GM12875 (cell line): ENCODE data around the gene OSGIN1.

Source experiments
- H3K4me3 ChIP-seq: one replicate; pipeline ENCODE4 v1.5.1; 2011; ENCODE audit warnings: low read depth, low read length, control low read depth
- TF ChIP-seq, protein P1 (sequence below): IDR thresholded peaks from 2 replicates; pipeline ENCODE4 v1.5.1; 2011; ENCODE audit warnings: low read depth, mild to moderate bottlenecking, control low read depth, inconsistent platforms, low read length, moderate library complexity, borderline replicate concordance; ENCODE audit not compliant: insufficient read depth

The OSGIN1 gene

GRCh38 chr16:83917152-83918120 is 35.6 kb upstream of the OSGIN1 start:
- no peak overlapping the region for H3K4me3 ChIP-seq
- TF ChIP-seq, protein P1, sequence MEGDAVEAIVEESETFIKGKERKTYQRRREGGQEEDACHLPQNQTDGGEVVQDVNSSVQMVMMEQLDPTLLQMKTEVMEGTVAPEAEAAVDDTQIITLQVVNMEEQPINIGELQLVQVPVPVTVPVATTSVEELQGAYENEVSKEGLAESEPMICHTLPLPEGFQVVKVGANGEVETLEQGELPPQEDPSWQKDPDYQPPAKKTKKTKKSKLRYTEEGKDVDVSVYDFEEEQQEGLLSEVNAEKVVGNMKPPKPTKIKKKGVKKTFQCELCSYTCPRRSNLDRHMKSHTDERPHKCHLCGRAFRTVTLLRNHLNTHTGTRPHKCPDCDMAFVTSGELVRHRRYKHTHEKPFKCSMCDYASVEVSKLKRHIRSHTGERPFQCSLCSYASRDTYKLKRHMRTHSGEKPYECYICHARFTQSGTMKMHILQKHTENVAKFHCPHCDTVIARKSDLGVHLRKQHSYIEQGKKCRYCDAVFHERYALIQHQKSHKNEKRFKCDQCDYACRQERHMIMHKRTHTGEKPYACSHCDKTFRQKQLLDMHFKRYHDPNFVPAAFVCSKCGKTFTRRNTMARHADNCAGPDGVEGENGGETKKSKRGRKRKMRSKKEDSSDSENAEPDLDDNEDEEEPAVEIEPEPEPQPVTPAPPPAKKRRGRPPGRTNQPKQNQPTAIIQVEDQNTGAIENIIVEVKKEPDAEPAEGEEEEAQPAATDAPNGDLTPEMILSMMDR, result no peak

DNA sequence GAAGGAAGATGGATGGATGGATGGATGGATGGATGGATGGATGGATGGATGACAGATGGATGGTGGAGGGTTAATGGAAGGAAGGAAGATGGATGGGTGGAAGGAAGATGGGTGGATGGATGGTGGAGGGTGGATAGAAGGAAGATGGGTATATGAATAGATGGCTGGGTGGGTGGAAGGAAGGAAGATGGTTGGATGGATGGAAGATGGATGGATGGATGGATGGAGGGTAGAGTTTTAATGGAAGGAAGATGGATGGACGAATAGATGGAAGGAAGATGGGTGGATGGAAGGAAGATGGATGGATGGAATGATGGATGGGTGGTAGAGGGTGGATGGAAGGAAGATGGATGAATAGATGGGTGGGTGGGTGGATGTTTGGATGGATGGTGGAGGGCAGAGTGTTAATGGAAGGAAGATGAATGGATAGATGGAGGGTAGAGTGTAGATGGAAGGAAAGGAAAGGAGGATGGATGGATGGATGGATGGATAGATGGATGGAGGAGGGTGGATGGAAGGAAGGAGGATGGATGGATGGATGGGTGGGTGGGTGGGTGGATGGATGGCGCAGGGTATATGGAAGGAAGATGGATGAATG is 32.0 kb upstream of the OSGIN1 start:
- TF ChIP-seq, protein P1, result no peak
- no peak overlapping the region for H3K4me3 ChIP-seq

DNA sequence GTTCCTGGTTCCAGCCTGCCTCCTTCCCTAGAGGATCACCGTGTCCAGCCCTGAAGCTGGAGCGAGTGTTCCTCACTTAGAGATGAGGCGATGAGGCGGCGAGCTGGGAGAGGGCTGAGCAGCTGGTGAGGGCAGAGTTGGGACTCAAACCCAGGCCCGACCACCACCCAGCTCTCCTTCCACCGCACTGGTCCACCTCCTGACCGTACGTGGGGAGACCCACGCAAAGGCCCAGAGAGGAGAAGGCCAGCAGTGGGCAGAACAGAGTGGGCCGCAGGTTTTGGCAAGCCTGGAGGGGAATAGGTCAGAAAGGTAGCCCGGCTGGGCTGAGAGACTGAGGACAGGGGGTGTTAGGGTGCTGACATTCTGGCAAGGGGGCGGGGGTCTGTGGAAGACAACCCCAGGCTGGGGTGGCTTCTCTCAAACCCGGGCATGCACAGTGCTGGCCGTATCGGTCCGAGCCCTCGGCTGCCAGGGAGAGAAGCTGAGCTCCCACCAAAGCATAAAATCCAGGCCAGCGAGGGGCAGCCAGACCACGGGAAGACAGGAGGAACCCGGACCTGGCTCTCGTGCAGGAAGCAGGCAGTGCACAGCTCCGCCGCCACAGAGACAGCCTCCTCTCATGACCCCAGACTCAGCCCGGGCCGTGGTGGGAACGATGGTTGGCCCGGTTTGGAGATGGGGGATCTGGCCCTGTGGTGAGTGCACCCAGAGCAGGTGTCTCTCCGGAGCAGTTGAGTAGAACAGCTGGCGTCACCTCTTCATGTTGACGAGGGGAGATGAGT is 29.3 kb upstream of the OSGIN1 start:
- TF ChIP-seq, protein P1, result no peak
- no peak overlapping the region for H3K4me3 ChIP-seq

- no peak overlapping the region for H3K4me3 ChIP-seq
- TF ChIP-seq, protein P1, result no peak
These were observed 28.4 kb upstream of the OSGIN1 start for GRCh38 chr16:83924686-83925085.

GRCh38 chr16:83925095-83925905 is 27.7 kb upstream of the OSGIN1 start:
- TF ChIP-seq, protein P1, result no peak
- H3K4me3 ChIP-seq, result no peak overlapping the region

GRCh38 chr16:83925957-83926725 is 26.9 kb upstream of the OSGIN1 start:
- H3K4me3 ChIP-seq, result no peak overlapping the region
- TF ChIP-seq, protein P1, result no peak
